ENCODE measurements around the gene DNASE2.
A peak's percentile ranks its signal among the peaks of the same experiment; 100 is the strongest.
"Not testable (repeated sequence)": the region's sequence is repeated elsewhere in the genome, so short reads cannot be mapped to it uniquely, and the experiment has no call there.

DNASE2 gene

GRCh38 chr19:12859546-12859945, 21.7 kb downstream of the DNASE2 start:
- DNase-seq: no peak

- no peak for DNase-seq
These were observed 23.0 kb downstream of the DNASE2 start for GRCh38 chr19:12858041-12858928.

- DNase-seq: no peak
These were observed 24.6 kb downstream of the DNASE2 start for GRCh38 chr19:12856653-12857052.

GRCh38 chr19:12847159-12848139, 33.8 kb downstream of the DNASE2 start:
- peak; percentile 80 for DNase-seq

GRCh38 chr19:12846613-12847012, 34.6 kb downstream of the DNASE2 start:
- not testable (repeated sequence) for DNase-seq

GRCh38 chr19:12843999-12844732, 37.1 kb downstream of the DNASE2 start:
- no peak for DNase-seq

- DNase-seq: no peak
These were observed 37.9 kb downstream of the DNASE2 start for GRCh38 chr19:12843328-12843727.

GRCh38 chr19:12842511-12842910, 38.7 kb downstream of the DNASE2 start:
- no peak for DNase-seq

GRCh38 chr19:12841094-12841493, 40.2 kb downstream of the DNASE2 start:
- peak; percentile 21 for DNase-seq

GRCh38 chr19:12840091-12841079, 40.9 kb downstream of the DNASE2 start:
- peak; percentile 31 for DNase-seq

GRCh38 chr19:12838886-12839756, 42.1 kb downstream of the DNASE2 start:
- peak; percentile 28 for DNase-seq

GRCh38 chr19:12838182-12838885, 42.9 kb downstream of the DNASE2 start, which contains the start of gene MAST1:
Gene MAST1, plus strand, starts transcription at chr19:12838515. Its CDS starts 58 bp downstream, at chr19:12838573.
- DNase-seq: peak; percentile 32

- DNase-seq: no peak
These were observed 44.0 kb downstream of the DNASE2 start for GRCh38 chr19:12837225-12837624.

- DNase-seq: no peak
These were observed 44.8 kb downstream of the DNASE2 start for GRCh38 chr19:12836529-12836863.

GRCh38 chr19:12834976-12835757, 46.1 kb downstream of the DNASE2 start:
- no peak for DNase-seq

- no peak for DNase-seq
These were observed 46.7 kb downstream of the DNASE2 start, which contains the start of gene RTBDN for GRCh38 chr19:12834566-12834943. Gene RTBDN, minus strand, starts transcription at chr19:12834579. Its CDS starts 4,600 bp downstream, at chr19:12829979.

- peak; percentile 44 for DNase-seq
These were observed 47.3 kb downstream of the DNASE2 start for GRCh38 chr19:12833738-12834565.

GRCh38 chr19:12833418-12833737, 47.9 kb downstream of the DNASE2 start:
- DNase-seq: no peak
